Stomach (tissue), 9 donors: ENCODE data around the gene TMEM52. TPM values are rescaled to one million over a fixed set of nuclear protein-coding genes. Genes with fewer than 3 reads are reported as not detected.

Source experiments
- DNase-seq, 2 donors: peaks; one replicate each; pipeline versions ENCODE4 v3.0.0 to v3.0.0-alpha.2; 2013 to 2019
- H3K27ac ChIP-seq, 5 donors: fragments of 200-600 bp in 4 of 5; sonication (generic) in 4 of 5; one replicate each; pipeline ENCODE4 v1.5.1; 2013 to 2019; ENCODE audit warnings: mild to moderate bottlenecking in 1 of 5, moderate library complexity in 1 of 5
- H3K27me3 ChIP-seq, 3 donors: fragments of 200-600 bp; sonication (generic); one replicate each; pipeline ENCODE4 v1.5.1; 2017 to 2019; ENCODE audit warnings: mixed run types in 1 of 3
- H3K36me3 ChIP-seq, 4 donors: fragments of 200-600 bp; sonication (generic); 1 replicate in 3 of 4; 2 replicates in 1 of 4; pipeline ENCODE4 v1.5.1; 2016 to 2019
- H3K4me1 ChIP-seq, 4 donors: fragments of 200-600 bp; sonication (generic); one replicate each; pipeline ENCODE4 v1.5.1; 2016 to 2019
- H3K4me3 ChIP-seq, 4 donors: fragments of 200-600 bp; sonication (generic) in 3 of 4; one replicate each; pipeline ENCODE4 v1.5.1; 2016 to 2019; ENCODE audit warnings: mild to moderate bottlenecking in 1 of 4
- H3K9me3 ChIP-seq, 4 donors: fragments of 200-600 bp; sonication (generic); one replicate each; pipeline ENCODE4 v1.5.1; 2016 to 2019
- EP300 ChIP-seq: sonication (generic); formaldehyde crosslinking; IDR thresholded peaks from one replicate; pipeline ENCODE4 v1.6.1; 2017; ENCODE audit warnings: antibody characterized with exemption
- POLR2A ChIP-seq, 4 donors: fragments of 450-650 bp; IDR thresholded peaks; one replicate each; pipeline ENCODE4 v1.6.1; 2016; ENCODE audit warnings: antibody characterized with exemption in 4 of 4, control low read depth in 2 of 4, mild to moderate bottlenecking in 1 of 4, moderate library complexity in 1 of 4
- POLR2AphosphoS5 ChIP-seq, 3 donors: sonication (generic); formaldehyde crosslinking; IDR thresholded peaks; one replicate each; pipeline ENCODE4 v1.6.1; 2016; ENCODE audit warnings: antibody characterized with exemption in 3 of 3
- WGBS, 5 donors: extraction: QIAGEN DNeasy Blood & Tissue Kit in 3 of 5; methylation state at CpG; one replicate each; pipeline versions ENCODE4 v1.1.5 to v1.1.7; 2013 to 2018; 5-methylcytosine and 5-hydroxymethylcytosine counted together
- intact Hi-C: fragments of 100-400 bp; cut with DNase I; formaldehyde crosslinking; loops from one replicate; pipeline ENCODE4 v1.15.1; 2023; ENCODE audit warnings: low total_unique reads
- polyA plus RNA-seq, 3 donors: library from polyadenylated mRNA; stranded (reverse); fragments of 200-250 nt; gene quantifications; one replicate each; pipeline ENCODE4 v1.2.3, GENCODE V29; 2013
- total RNA-seq, 5 donors: library from RNA; depleted of rRNA; stranded (reverse); fragments of >200 nt; gene quantifications; one replicate each; pipeline versions ENCODE4 v1.1.0 to v1.2.3, GENCODE V29; 2014 to 2016
- TF ChIP-seq, protein P1 (sequence below), 7 experiments: fragments of 450-650 bp in 4 of 7; fragments of 200-600 bp in 3 of 7; sonication (generic) in 3 of 7; IDR thresholded peaks; one replicate each; pipeline ENCODE4 v1.5.1; 2016 to 2019; ENCODE audit warnings: antibody characterized with exemption in 7 of 7, control low read depth in 2 of 7, mild to moderate bottlenecking in 1 of 7
- donor health status: healthy with polysubstance abuse.
- donor health status: Bipolar disorder and iron deficiency.
- donor health status: healthy.

Gene TMEM52
- total and polyA plus RNA-seq, 8 donors = 5.0 to 10.4 (median 8.0) TPM; not detected in 4

DNA sequence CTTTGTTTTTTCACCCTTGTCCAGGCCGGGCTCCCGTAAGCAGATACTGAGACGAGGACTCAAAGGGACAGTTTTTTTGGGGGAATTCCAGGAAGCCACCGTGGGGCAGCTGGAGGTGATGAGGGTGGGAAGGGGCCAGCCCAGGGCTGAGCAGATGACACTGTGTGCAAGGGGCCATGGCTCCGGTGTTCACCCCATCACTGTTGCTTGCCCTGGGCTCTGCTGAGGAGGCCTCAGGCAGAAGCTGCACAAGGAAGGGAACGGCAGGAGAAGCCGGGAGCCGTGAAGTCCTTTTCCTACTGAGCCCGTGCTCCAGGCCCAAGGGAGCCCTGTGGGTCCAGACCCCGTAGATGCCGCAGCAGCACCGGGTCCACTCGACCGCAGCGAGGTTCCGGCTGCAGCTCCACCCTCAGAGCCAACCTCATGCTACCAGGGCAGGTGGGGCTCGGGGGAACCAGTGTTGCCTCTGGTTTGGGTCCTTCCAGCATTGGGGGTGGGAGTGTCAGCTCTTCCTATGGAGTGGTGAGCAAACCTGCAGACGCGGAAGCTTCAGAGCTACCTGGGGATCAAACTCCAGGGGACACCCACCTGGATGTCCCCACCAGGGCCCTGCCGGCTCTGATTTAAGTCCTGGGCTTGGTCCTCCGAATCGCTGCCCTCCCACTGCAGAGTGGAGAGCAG, 8.3 kb downstream of the TMEM52 start:
- TF ChIP-seq EP300 = no peak
- TF ChIP-seq, protein P1, sequence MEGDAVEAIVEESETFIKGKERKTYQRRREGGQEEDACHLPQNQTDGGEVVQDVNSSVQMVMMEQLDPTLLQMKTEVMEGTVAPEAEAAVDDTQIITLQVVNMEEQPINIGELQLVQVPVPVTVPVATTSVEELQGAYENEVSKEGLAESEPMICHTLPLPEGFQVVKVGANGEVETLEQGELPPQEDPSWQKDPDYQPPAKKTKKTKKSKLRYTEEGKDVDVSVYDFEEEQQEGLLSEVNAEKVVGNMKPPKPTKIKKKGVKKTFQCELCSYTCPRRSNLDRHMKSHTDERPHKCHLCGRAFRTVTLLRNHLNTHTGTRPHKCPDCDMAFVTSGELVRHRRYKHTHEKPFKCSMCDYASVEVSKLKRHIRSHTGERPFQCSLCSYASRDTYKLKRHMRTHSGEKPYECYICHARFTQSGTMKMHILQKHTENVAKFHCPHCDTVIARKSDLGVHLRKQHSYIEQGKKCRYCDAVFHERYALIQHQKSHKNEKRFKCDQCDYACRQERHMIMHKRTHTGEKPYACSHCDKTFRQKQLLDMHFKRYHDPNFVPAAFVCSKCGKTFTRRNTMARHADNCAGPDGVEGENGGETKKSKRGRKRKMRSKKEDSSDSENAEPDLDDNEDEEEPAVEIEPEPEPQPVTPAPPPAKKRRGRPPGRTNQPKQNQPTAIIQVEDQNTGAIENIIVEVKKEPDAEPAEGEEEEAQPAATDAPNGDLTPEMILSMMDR (IDR thresholded peaks at IDR 0.05) = no peak
- TF ChIP-seq POLR2A (IDR thresholded peaks at IDR 0.05) = no peak
- TF ChIP-seq POLR2AphosphoS5 (IDR thresholded peaks at IDR 0.05) = no peak
- Histone ChIP-seq H3K9me3 (no peaks in the 10 kb centered on the region), H3K27ac (no peak overlapping the region), H3K4me3 (no peak overlapping the region), H3K4me1 (peaks cover 29 to 44% (median 42%) of the 10 kb centered on the region in 4 donors), H3K36me3 (no peaks in the 10 kb centered on the region), H3K27me3 (no peaks in the 10 kb centered on the region)
- peak in 1 of 2 donors; percentile 22 for DNase-seq
- intact Hi-C loops = no loop called here
- 90 to 97% (median 94%) methylated on average over 18 to 22 of the region's 22 CpGs for WGBS, 5 donors

GRCh38 chr1:1910033-1910465, 9.0 kb downstream of the TMEM52 start:
- Histone ChIP-seq H3K27ac (peak overlapping the region in 4 of 5 donors; percentile 90 to 96 (median 94)), H3K4me3 (peak overlapping the region in 3 of 4 donors; percentile 64 to 71 (median 66)), H3K27me3 (no peaks in the 10 kb centered on the region), H3K36me3 (no peaks in the 10 kb centered on the region), H3K9me3 (no peaks in the 10 kb centered on the region), H3K4me1 (peaks cover 26 to 39% (median 37%) of the 10 kb centered on the region in 4 donors)
- no peak for DNase-seq
- intact Hi-C loops = no loop called here
- TF ChIP-seq POLR2A (IDR thresholded peaks at IDR 0.05) (no peak), POLR2AphosphoS5 (IDR thresholded peaks at IDR 0.05) (no peak), EP300 (no peak)
- TF ChIP-seq, protein P1 (IDR thresholded peaks at IDR 0.05) = no peak
- 80 to 93% (median 89%) methylated on average over 6 of the region's 6 CpGs for WGBS, 5 donors

DNA sequence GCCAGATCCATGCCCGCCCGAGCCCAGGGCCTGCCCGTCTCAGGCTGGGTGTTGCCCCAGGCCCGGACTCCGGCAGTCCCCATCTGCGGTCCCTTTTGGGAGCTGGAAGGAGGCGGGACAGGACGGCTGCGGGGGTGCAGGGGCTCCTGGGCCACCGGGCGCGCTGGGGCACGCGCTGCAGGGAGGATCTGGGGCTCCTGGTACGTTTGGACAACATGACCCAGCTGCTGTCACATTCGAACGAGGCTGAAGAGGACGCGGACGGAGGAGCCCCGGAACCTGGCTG, 10.6 kb downstream of the TMEM52 start:
- Histone ChIP-seq H3K27ac (peak overlapping the region; percentile 90 to 96 (median 92)), H3K4me1 (peaks cover 26 to 39% (median 37%) of the 10 kb centered on the region in 4 donors), H3K27me3 (no peaks in the 10 kb centered on the region), H3K9me3 (no peaks in the 10 kb centered on the region), H3K36me3 (no peaks in the 10 kb centered on the region), H3K4me3 (peak overlapping the region; percentile 64 to 73 (median 68))
- 3 to 12% (median 6%) methylated on average over 9 to 21 of the region's 21 CpGs for whole genome bisulfite sequencing, 5 donors
- TF ChIP-seq, protein P1 (IDR thresholded peaks at IDR 0.05) = no peak
- TF ChIP-seq EP300 = no peak
- no peak for TF ChIP-seq POLR2A (IDR thresholded peaks at IDR 0.05)
- no peak for TF ChIP-seq POLR2AphosphoS5 (IDR thresholded peaks at IDR 0.05)
- no peak for DNase-seq
- intact Hi-C loops = loop anchor here (10.0 kb wide), 1 partner anchor 144 kb away; no protein-coding TSS in a partner anchor

DNA sequence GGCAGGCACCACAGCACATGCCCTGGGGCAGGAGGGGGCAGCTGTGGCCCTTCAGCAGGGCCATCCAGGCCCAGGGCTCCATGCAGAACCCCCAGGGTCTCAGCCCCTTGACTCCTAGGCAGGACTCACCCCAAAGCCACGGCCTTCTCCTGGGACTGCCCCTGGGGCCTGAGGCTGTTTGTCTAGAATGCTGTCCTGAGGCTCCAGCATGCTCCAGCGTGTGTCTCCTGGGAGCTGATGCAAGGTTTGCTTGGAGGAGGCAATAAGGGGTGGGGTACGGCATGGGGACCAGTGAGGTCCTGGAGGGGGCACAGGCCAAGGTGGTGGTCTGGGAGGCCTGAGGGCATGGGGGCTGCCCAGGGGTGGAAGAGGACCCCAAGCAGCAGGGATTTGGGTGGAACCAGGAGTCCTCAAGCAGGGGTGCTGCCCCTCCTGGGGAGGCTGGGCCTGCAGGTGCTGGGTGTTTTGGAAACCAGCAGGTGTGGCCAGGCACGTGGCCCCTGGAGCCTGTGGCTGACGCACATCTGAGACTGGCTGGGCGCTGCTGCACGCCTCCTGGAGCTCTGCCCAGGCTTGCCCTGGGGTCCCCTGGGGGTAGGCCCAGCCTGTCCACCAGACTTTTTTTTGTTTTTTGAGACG, 11.9 kb downstream of the TMEM52 start:
- peak; percentile 58 to 63 for DNase-seq
- WGBS, 5 donors = 29 to 67% (median 60%) methylated on average over 2 to 8 of the region's 8 CpGs

More for the DNA sequence above, 11.9 kb downstream of the TMEM52 start:
- intact Hi-C loops = loop anchor here (10.0 kb wide), 1 partner anchor 142 kb away; no protein-coding TSS in a partner anchor
- H3K4me1 ChIP-seq = peaks cover 26 to 39% (median 37%) of the 10 kb centered on the region in 4 donors
- peak overlapping the region in 3 of 5 donors; percentile 4 to 96 (median 23) for H3K27ac ChIP-seq
- no peaks in the 10 kb centered on the region for H3K36me3 ChIP-seq
- H3K27me3 ChIP-seq = no peaks in the 10 kb centered on the region
- no peaks in the 10 kb centered on the region for H3K9me3 ChIP-seq
- H3K4me3 ChIP-seq = no peak overlapping the region
- TF ChIP-seq POLR2A (IDR thresholded peaks at IDR 0.05) (no peak), EP300 (no peak), POLR2AphosphoS5 (IDR thresholded peaks at IDR 0.05) (no peak)
- TF ChIP-seq, protein P1 (IDR thresholded peaks at IDR 0.05) = no peak
